Cardiac fibroblast (primary cell): ENCODE measurements around the gene ANGPT4.

Experiments
- DNase-seq, 2 donors: peaks; one replicate each; pipeline versions ENCODE4 v3.0.0 to v3.0.0-alpha.2; 2010; ENCODE audit warnings: low read depth in 2 of 2
- H3K4me3 ChIP-seq, 2 donors: replicated peaks in 1 of 2; 1 replicate in 1 of 2; 2 replicates in 1 of 2; pipeline ENCODE4 v1.5.1; 2011; ENCODE audit warnings: low read depth in 2 of 2, low read length in 2 of 2, mild to moderate bottlenecking in 2 of 2, moderate library complexity in 1 of 2
- TF ChIP-seq, protein P1 (sequence below): IDR thresholded peaks from one replicate; pipeline ENCODE4 v1.5.1; 2011; ENCODE audit warnings: low read depth, mild to moderate bottlenecking, low read length, inconsistent platforms

ANGPT4 gene

DNA sequence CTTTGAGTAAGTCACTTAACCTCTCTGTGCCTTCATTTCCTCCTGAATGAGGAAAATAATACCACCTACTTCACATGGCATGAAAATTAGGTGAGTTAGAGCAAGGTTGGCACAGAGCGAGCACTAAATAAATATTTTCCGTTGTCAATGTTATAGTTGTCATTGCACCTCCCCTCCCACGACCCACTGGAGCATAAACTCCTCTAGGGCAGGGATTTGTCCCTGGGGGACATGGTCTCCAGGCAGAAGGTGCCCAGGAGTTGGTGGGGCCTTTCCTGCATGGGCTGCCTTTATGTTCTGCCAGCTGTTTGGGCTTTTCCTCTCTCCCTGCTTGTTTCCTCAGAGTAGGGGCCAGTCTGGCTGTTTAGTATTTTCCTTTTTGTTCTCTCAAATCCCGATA, 1.3 kb upstream of the ANGPT4 start:
- H3K4me3 ChIP-seq, result no peak overlapping the region
- DNase-seq, result no peak
- TF ChIP-seq, protein P1, sequence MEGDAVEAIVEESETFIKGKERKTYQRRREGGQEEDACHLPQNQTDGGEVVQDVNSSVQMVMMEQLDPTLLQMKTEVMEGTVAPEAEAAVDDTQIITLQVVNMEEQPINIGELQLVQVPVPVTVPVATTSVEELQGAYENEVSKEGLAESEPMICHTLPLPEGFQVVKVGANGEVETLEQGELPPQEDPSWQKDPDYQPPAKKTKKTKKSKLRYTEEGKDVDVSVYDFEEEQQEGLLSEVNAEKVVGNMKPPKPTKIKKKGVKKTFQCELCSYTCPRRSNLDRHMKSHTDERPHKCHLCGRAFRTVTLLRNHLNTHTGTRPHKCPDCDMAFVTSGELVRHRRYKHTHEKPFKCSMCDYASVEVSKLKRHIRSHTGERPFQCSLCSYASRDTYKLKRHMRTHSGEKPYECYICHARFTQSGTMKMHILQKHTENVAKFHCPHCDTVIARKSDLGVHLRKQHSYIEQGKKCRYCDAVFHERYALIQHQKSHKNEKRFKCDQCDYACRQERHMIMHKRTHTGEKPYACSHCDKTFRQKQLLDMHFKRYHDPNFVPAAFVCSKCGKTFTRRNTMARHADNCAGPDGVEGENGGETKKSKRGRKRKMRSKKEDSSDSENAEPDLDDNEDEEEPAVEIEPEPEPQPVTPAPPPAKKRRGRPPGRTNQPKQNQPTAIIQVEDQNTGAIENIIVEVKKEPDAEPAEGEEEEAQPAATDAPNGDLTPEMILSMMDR, result no peak

- no peak overlapping the region for H3K4me3 ChIP-seq
- DNase-seq, result no peak
- TF ChIP-seq, protein P1, result no peak
Measured at GRCh38 chr20:916825-917224, 691 bp upstream of the ANGPT4 start.

DNA sequence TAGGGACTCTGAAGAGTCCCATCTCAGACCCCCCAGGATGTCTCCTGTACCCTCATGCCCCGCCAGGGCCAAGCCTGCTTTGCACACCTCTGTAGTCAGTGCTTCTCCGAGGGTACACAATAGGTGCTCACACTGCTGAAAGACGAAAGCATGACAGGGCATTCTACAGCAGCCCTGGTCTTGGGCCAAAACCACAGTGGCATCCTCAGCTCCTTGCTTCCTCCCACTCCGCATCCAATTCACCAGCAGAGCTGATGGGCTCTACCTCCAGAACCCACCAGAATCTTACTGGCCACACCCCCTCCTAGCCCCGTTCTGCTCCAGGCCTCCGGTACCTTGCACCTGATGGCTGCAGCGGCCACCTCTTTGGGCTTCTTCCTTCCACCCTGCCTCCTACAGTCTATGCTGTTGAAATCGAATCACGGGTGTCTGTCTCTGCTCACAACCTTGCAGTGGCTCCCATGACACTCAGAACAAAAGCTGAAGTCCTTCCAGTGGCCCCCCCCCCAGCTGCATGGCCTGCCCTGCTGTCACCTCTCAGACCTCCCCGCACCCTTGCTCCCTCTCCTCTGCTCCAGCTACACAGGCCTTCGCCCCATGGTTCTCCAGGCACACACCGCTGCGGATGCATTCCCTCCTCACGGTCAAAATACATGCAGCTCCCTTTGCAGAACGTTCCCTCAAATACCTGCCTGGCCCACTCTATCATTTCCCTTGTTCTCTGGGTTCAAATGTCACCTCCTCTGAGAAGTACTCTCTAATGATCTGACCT, 1.2 kb downstream of the ANGPT4 start:
- DNase-seq, result no peak
- no peak overlapping the region for H3K4me3 ChIP-seq
- TF ChIP-seq, protein P1, result no peak

- TF ChIP-seq, protein P1, result no peak
- H3K4me3 ChIP-seq, result no peak overlapping the region
- no peak for DNase-seq
Measured at GRCh38 chr20:913306-913849, 2.8 kb downstream of the ANGPT4 start.

GRCh38 chr20:911882-912600, 4.1 kb downstream of the ANGPT4 start:
- TF ChIP-seq, protein P1, result no peak
- H3K4me3 ChIP-seq, result no peak overlapping the region
- no peak for DNase-seq

GRCh38 chr20:910870-911770, 5.0 kb downstream of the ANGPT4 start:
- no peak overlapping the region for H3K4me3 ChIP-seq
- DNase-seq, result peak; percentile 19 to 66
- TF ChIP-seq, protein P1, result no peak
